NCI-H1417 (cell line): Measurements from ENCODE around the gene NUTM2B.
"Not testable (repeated sequence)": the region's sequence is repeated elsewhere in the genome, so short reads cannot be mapped to it uniquely, and the experiment has no call there.

Source experiments
- DNase-seq, 3 experiments: peaks; one replicate each; lab custom pipeline; 2025; lab: John Stamatoyannopoulos, UW

The NUTM2B gene

GRCh38 chr10:79748510-79748909 lies 45.5 kb downstream of the NUTM2B start:
- not testable (repeated sequence) for DNase-seq

- DNase-seq, result not testable (repeated sequence)
Observed at GRCh38 chr10:79753601-79754000, 50.6 kb downstream of the NUTM2B start.

GRCh38 chr10:79758297-79758993 lies 55.4 kb downstream of the NUTM2B start:
- DNase-seq, result not testable (repeated sequence)
